GM12878 (cell line): ENCODE measurements around the gene ACKR2. TPM values are rescaled to one million over a fixed set of nuclear protein-coding genes. Genes with fewer than 3 reads are reported as not detected.

Experiments used
- ATAC-seq: fragments of 200-7000 bp; cut with Tn5 transposase; 3 replicates; pipeline ENCODE4 v1.9.1; 2020; ENCODE audit warnings: mild to moderate bottlenecking, moderate library complexity
- BruUV-seq: library from RNA; stranded (reverse); fragments of 400-500 nt; replicated peaks from 2 replicates; lab custom pipeline; 2021; lab: Mats Ljungman, UMichigan
- CTCF ChIA-PET: fragments of 300-600 bp; sonication (Branson Sonifier 250); formaldehyde crosslinking; extraction: SDS; loops from one replicate; lab custom pipeline; 2021; ENCODE audit warnings: inconsistent platforms; lab: Yijun Ruan, JAX
- POLR2A ChIA-PET: fragments of 350-600 bp; formaldehyde crosslinking; extraction: SDS; loops from one replicate; lab custom pipeline; 2021; ENCODE audit warnings: inconsistent platforms; lab: Charles Lee
- RAD21 ChIA-PET: fragments of 300-600 bp; sonication (Branson Sonifier 250); formaldehyde crosslinking; loops from one replicate; lab custom pipeline; 2023; ENCODE audit warnings: antibody characterized with exemption; ENCODE audit not compliant: unreplicated experiment; lab: Charles Lee
- SMC1A ChIA-PET: fragments of 300-600 bp; sonication (Branson Sonifier 250); formaldehyde crosslinking; loops from one replicate; lab custom pipeline; 2023; ENCODE audit not compliant: unreplicated experiment, uncharacterized antibody; lab: Charles Lee
- DNase-seq: peaks from one replicate; pipeline ENCODE4 v3.0.0-alpha.2; 2011; ENCODE audit warnings: low read depth, low spot score
- FAIRE-seq: peaks from 3 replicates; lab custom pipeline; 2011; peaks lifted over from hg19 to GRCh38; lab: Jason Lieb, UNC
- H2AFZ ChIP-seq: 2 replicates; pipeline ENCODE4 v1.6.0; 2011; ENCODE audit warnings: low read depth, low read length, control low read depth; ENCODE audit not compliant: control insufficient read depth
- H3K27ac ChIP-seq: 2 replicates; pipeline ENCODE4 v1.5.1; 2011; ENCODE audit warnings: control low read depth; ENCODE audit not compliant: control insufficient read depth, insufficient read depth
- H3K27me3 ChIP-seq, 2 experiments: replicated peaks in 1 of 2; 2 replicates each; pipeline versions ENCODE4 v1.6.0 to v1.6.1; 2011; ENCODE audit warnings: low read length in 1 of 2; ENCODE audit not compliant: control insufficient read depth in 2 of 2, insufficient read depth in 2 of 2
- H3K36me3 ChIP-seq, 2 experiments: 2 replicates each; pipeline ENCODE4 v1.5.1; 2011; ENCODE audit warnings: low read length in 1 of 2; ENCODE audit not compliant: control insufficient read depth in 2 of 2, insufficient read depth in 2 of 2
- H3K4me1 ChIP-seq: 2 replicates; pipeline ENCODE4 v1.6.1; 2011; ENCODE audit warnings: mild to moderate bottlenecking, low read length, moderate library complexity, mixed read lengths; ENCODE audit not compliant: control insufficient read depth, insufficient read depth
- H3K4me2 ChIP-seq: 2 replicates; pipeline ENCODE4 v1.6.0; 2011; ENCODE audit warnings: control low read depth; ENCODE audit not compliant: control insufficient read depth, insufficient read depth
- H3K4me3 ChIP-seq: fragments of 200-600 bp; sonication (generic); 2 replicates; pipeline ENCODE4 v1.5.1; 2016
- H3K79me2 ChIP-seq: 2 replicates; pipeline ENCODE4 v1.6.0; 2011; ENCODE audit warnings: low read length; ENCODE audit not compliant: control insufficient read depth, insufficient read depth
- H3K9ac ChIP-seq: 2 replicates; pipeline ENCODE4 v1.8.0; 2011; ENCODE audit warnings: low read length, control low read depth, mixed read lengths; ENCODE audit not compliant: control insufficient read depth, insufficient read depth
- H3K9me3 ChIP-seq: replicated peaks from 3 replicates; pipeline ENCODE4 v1.5.1; 2011; ENCODE audit warnings: mild to moderate bottlenecking, low read length; ENCODE audit not compliant: control insufficient read depth, insufficient read depth
- H4K20me1 ChIP-seq: 2 replicates; pipeline ENCODE4 v1.6.0; 2011; ENCODE audit not compliant: control insufficient read depth, insufficient read depth
- BCL11A ChIP-seq: IDR thresholded peaks from 2 replicates; pipeline ENCODE4 v1.6.1; 2011; ENCODE audit warnings: low read depth, low read length
- CEBPB ChIP-seq, 2 experiments: fragments of 150-350 bp in 1 of 2; IDR thresholded peaks; 2 replicates each; pipeline ENCODE4 v1.6.1; 2012 to 2014; ENCODE audit warnings: low read depth in 2 of 2, low read length in 2 of 2, borderline replicate concordance in 1 of 2, inconsistent platforms in 1 of 2
- FOS ChIP-seq: IDR thresholded peaks from 3 replicates; pipeline ENCODE4 v1.6.1; 2011; ENCODE audit warnings: borderline replicate concordance; ENCODE audit not compliant: insufficient read length; ENCODE audit errors: extremely low read depth
- IKZF2 ChIP-seq, 2 experiments: fragments of 450-650 bp; IDR thresholded peaks; 2 replicates each; pipeline ENCODE4 v1.6.1; 2017; ENCODE audit warnings: mild to moderate bottlenecking in 2 of 2, moderate library complexity in 2 of 2
- NR2C2 ChIP-seq: IDR thresholded peaks from 2 replicates; pipeline ENCODE4 v1.6.1; 2011; ENCODE audit warnings: borderline replicate concordance, low read depth; ENCODE audit not compliant: control insufficient read depth, insufficient read length
- PML ChIP-seq: IDR thresholded peaks from 2 replicates; pipeline ENCODE4 v1.6.1; 2012; ENCODE audit warnings: low read length, inconsistent platforms
- RB1 ChIP-seq: fragments of 450-650 bp; formaldehyde crosslinking; IDR thresholded peaks from 2 replicates; pipeline ENCODE4 v1.6.1; 2017; ENCODE audit warnings: mild to moderate bottlenecking, borderline replicate concordance
- SMAD1 ChIP-seq: fragments of 450-650 bp; IDR thresholded peaks from 2 replicates; pipeline ENCODE4 v1.6.1; 2018; ENCODE audit warnings: mild to moderate bottlenecking, low read depth; ENCODE audit not compliant: partially characterized antibody
- SMAD5 ChIP-seq: IDR thresholded peaks from 2 replicates; pipeline ENCODE4 v1.6.1; 2016; ENCODE audit warnings: antibody characterized with exemption, low read depth
- SP1 ChIP-seq: IDR thresholded peaks from one replicate; pipeline ENCODE4 v1.6.1; 2011; ENCODE audit warnings: low read depth, low read length
- SUPT20H ChIP-seq: IDR thresholded peaks from 2 replicates; pipeline ENCODE4 v1.6.1; 2011; ENCODE audit warnings: low read depth, mild to moderate bottlenecking, low read length, moderate library complexity, borderline replicate concordance; ENCODE audit not compliant: control insufficient read depth
- WGBS: methylation state at CpG from one replicate; pipeline ENCODE4 v1.1.6; 2016; ENCODE audit warnings: low lambda C conversion rate; ENCODE audit not compliant: insufficient replicate concordance, insufficient coverage; ENCODE audit errors: missing lambda C conversion rate; 5-methylcytosine and 5-hydroxymethylcytosine counted together
- in situ Hi-C: fragments of 300-500 bp; cut with MboI; formaldehyde crosslinking; loops from 9 replicates; pipeline ENCODE4 v1.14.3; 2018; ENCODE audit warnings: mixed read lengths
- intact Hi-C: fragments of 100-400 bp; cut with micrococcal nuclease; formaldehyde crosslinking; loops from one replicate; pipeline ENCODE4 v1.14.2; 2022; ENCODE audit not compliant: unreplicated experiment
- polyA plus RNA-seq, 11 experiments: library from polyadenylated mRNA; depleted of rRNA in 4 of 11; unstranded in 6 of 11; stranded (reverse) in 5 of 11; fragments of >200 nt; fragmentation: Nextera tagmentation in 4 of 11; fragmentation: Illumina TruSeq in 1 of 11; extraction: Ambion mirVana in 4 of 11; extraction: Trizol in 1 of 11; gene quantifications; 1 replicate in 1 of 11; 2 replicates in 10 of 11; pipeline versions ENCODE4 v1.2.1 to v1.2.3, GENCODE V29; 2011 to 2016; ENCODE audit warnings: inconsistent platforms in 2 of 11, missing spikeins in 2 of 11, low read depth in 1 of 11
- total RNA-seq, 4 experiments: library from RNA; depleted of rRNA in 3 of 4; stranded (reverse); fragments of >200 nt in 3 of 4; fragmentation: Illumina TruSeq in 1 of 4; extraction: Trizol in 1 of 4; gene quantifications; 2 replicates each; pipeline versions ENCODE4 v1.2.1 to v1.2.3, GENCODE V29; 2013 to 2021
- TF ChIP-seq, protein P1 (sequence below): IDR thresholded peaks from 2 replicates; pipeline ENCODE4 v1.6.1; 2011; ENCODE audit warnings: low read depth, mild to moderate bottlenecking, low read length, moderate library complexity, borderline replicate concordance; ENCODE audit errors: extremely low read depth
- TF ChIP-seq, protein P2 (sequence below): IDR thresholded peaks from 2 replicates; pipeline ENCODE4 v1.6.1; 2012; ENCODE audit warnings: low read depth, low read length, improper control_type of control experiment
- TF ChIP-seq, protein P3 (sequence below): fragments of 450-650 bp; IDR thresholded peaks from 2 replicates; pipeline ENCODE4 v1.6.1; 2017; ENCODE audit warnings: antibody characterized with exemption, mild to moderate bottlenecking, moderate library complexity
- TF ChIP-seq, protein P4 (sequence below): IDR thresholded peaks from 2 replicates; pipeline ENCODE4 v1.6.1; 2011; ENCODE audit warnings: borderline replicate concordance, low read depth, mild to moderate bottlenecking, moderate library complexity, mixed read lengths, low read length; ENCODE audit not compliant: insufficient read depth; ENCODE audit errors: extremely low read length

Gene ACKR2
- total and polyA plus RNA-seq, 10 of the 15 experiments (the other 5 are each of a cell fraction or from before 2014, with no cell fraction given): 0.05 to 0.91 (median 0.23) TPM; not detected in 2

DNA sequence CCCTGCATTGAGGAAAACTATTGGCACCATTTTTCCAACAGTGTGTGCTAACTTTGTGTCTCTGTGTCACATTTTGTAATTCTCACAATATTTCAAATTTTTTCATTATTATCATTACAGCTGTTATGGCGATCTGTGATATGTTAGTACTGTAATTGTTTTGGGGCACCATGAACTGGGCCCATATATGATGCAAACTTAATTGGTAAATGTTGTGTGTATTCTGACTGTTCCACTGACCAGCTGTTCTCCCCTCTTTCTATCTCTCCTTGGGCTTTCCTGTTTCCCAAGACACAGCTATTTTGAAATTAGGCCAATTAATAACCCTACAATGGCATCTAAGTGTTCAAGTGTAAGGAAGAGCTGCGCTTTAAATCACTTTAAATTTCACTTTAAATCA lies 68.6 kb downstream of the ACKR2 start:
- Histone ChIP-seq H3K9me3 (no peaks in the 10 kb centered on the region; the same call in 2 of the 3 replicates), H3K4me1 (peaks cover 4% of the 10 kb centered on the region; the same call in 1 of the 2 replicates), H4K20me1 (no peaks in the 10 kb centered on the region)
- SMC1A ChIA-PET: interaction anchor here (1.1 to 3.5 kb wide), 3 partner anchors 11 to 135 kb away, joined by 3 to 9 read pairs (median 4); no protein-coding TSS in a partner anchor
- FAIRE-seq: no peak
- CTCF ChIA-PET: interaction anchor here (1.4 to 2.8 kb wide), 5 partner anchors 38 to 193 kb away, joined by 4 to 21 read pairs (median 12); no protein-coding TSS in a partner anchor
- no peak for TF ChIP-seq SMAD5
- TF ChIP-seq, protein P1, sequence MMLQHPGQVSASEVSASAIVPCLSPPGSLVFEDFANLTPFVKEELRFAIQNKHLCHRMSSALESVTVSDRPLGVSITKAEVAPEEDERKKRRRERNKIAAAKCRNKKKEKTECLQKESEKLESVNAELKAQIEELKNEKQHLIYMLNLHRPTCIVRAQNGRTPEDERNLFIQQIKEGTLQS: no peak
- TF ChIP-seq SUPT20H: no peak
- no peak for TF ChIP-seq SMAD1
- TF ChIP-seq, protein P2, sequence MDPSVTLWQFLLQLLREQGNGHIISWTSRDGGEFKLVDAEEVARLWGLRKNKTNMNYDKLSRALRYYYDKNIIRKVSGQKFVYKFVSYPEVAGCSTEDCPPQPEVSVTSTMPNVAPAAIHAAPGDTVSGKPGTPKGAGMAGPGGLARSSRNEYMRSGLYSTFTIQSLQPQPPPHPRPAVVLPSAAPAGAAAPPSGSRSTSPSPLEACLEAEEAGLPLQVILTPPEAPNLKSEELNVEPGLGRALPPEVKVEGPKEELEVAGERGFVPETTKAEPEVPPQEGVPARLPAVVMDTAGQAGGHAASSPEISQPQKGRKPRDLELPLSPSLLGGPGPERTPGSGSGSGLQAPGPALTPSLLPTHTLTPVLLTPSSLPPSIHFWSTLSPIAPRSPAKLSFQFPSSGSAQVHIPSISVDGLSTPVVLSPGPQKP: no peak
- TF ChIP-seq CEBPB (IDR thresholded peaks at IDR 0.05; ENCODE audit: borderline replicate concordance in 1 of 2, low read depth in 2 of 2, low read length in 2 of 2): no peak
- TF ChIP-seq NR2C2: no peak
- TF ChIP-seq IKZF2 (IDR thresholded peaks at IDR 0.05): no peak
- TF ChIP-seq RB1: no peak
- no peak for TF ChIP-seq BCL11A
- no peak for TF ChIP-seq PML
- TF ChIP-seq, protein P3, sequence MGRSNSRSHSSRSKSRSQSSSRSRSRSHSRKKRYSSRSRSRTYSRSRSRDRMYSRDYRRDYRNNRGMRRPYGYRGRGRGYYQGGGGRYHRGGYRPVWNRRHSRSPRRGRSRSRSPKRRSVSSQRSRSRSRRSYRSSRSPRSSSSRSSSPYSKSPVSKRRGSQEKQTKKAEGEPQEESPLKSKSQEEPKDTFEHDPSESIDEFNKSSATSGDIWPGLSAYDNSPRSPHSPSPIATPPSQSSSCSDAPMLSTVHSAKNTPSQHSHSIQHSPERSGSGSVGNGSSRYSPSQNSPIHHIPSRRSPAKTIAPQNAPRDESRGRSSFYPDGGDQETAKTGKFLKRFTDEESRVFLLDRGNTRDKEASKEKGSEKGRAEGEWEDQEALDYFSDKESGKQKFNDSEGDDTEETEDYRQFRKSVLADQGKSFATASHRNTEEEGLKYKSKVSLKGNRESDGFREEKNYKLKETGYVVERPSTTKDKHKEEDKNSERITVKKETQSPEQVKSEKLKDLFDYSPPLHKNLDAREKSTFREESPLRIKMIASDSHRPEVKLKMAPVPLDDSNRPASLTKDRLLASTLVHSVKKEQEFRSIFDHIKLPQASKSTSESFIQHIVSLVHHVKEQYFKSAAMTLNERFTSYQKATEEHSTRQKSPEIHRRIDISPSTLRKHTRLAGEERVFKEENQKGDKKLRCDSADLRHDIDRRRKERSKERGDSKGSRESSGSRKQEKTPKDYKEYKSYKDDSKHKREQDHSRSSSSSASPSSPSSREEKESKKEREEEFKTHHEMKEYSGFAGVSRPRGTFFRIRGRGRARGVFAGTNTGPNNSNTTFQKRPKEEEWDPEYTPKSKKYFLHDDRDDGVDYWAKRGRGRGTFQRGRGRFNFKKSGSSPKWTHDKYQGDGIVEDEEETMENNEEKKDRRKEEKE: no peak
- TF ChIP-seq, protein P4, sequence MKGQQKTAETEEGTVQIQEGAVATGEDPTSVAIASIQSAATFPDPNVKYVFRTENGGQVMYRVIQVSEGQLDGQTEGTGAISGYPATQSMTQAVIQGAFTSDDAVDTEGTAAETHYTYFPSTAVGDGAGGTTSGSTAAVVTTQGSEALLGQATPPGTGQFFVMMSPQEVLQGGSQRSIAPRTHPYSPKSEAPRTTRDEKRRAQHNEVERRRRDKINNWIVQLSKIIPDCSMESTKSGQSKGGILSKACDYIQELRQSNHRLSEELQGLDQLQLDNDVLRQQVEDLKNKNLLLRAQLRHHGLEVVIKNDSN: no peak
- TF ChIP-seq FOS: no peak
- no peak for TF ChIP-seq SP1
- TF ChIP-seq, all 136 proteins: peak for 0
- no peaks in the 10 kb centered on the region for H3K36me3 ChIP-seq
- no peaks in the 10 kb centered on the region for H3K27me3 ChIP-seq
- intact Hi-C loops: no loop called here
- BruUV-seq: no TSS peak
- RAD21 ChIA-PET: interaction anchor here (0.6 to 1.9 kb wide), 3 partner anchors 30 to 47 kb away, joined by 6 to 9 read pairs (median 6); no protein-coding TSS in a partner anchor
- in situ Hi-C loops: loop anchor here (5.0 kb wide), 2 partner anchors 41 to 96 kb away; no protein-coding TSS in a partner anchor
- 20% methylated on average over 2 of the region's 2 CpGs for WGBS
- H3K27ac ChIP-seq: no peak overlapping the region
- H2AFZ ChIP-seq: no peak overlapping the region
- no peaks in the 10 kb centered on the region for H3K79me2 ChIP-seq
- H3K4me3 ChIP-seq: no peak overlapping the region
- POLR2A ChIA-PET: interaction anchor here (0.7 kb wide), 1 partner anchor 35 kb away, joined by 3 read pairs; no protein-coding TSS in a partner anchor
- no peak overlapping the region for H3K9ac ChIP-seq
- H3K4me2 ChIP-seq: no peak overlapping the region
- DNase-seq (no peak), ATAC-seq (no peak)
